ENCODE results near the gene IL6R. TPM values are rescaled to one million over a fixed set of nuclear protein-coding genes. Genes with fewer than 3 reads are reported as not detected.
"Not testable (repeated sequence)": the region's sequence is repeated elsewhere in the genome, so short reads cannot be mapped to it uniquely, and the experiment has no call there.

IL6R gene
- polyA plus RNA-seq, 3 donors = 5.0 to 12.3 (median 7.8) TPM

DNA sequence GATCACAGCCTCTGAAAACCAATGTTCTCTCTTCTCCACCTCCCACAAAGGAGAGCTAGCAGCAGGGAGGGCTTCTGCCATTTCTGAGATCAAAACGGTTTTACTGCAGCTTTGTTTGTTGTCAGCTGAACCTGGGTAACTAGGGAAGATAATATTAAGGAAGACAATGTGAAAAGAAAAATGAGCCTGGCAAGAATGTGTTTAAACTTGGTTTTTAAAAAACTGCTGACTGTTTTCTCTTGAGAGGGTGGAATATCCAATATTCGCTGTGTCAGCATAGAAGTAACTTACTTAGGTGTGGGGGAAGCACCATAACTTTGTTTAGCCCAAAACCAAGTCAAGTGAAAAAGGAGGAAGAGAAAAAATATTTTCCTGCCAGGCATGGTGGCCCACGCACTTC is 61.1 kb downstream of the IL6R start:
- H3K27ac ChIP-seq (ENCODE audit: low read depth, low read length) = no peak overlapping the region
- 50 to 65% (median 51%) methylated on average over 3 of the region's 3 CpGs for WGBS, 3 donors

DNA sequence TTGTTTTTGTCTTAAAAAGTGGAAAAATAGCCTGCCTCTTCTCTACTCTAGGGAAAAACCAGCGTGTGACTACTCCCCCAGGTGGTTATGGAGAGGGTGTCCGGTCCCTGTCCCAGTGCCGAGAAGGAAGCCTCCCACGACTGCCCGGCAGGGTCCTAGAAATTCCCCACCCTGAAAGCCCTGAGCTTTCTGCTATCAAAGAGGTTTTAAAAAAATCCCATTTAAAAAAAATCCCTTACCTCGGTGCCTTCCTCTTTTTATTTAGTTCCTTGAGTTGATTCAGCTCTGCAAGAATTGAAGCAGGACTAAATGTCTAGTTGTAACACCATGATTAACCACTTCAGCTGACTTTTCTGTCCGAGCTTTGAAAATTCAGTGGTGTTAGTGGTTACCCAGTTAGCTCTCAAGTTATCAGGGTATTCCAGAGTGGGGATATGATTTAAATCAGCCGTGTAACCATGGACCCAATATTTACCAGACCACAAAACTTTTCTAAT is 61.8 kb downstream of the IL6R start:
- whole genome bisulfite sequencing, 3 donors = 28 to 52% (median 37%) methylated on average over 8 of the region's 8 CpGs
- H3K27ac ChIP-seq (ENCODE audit: low read depth, low read length) = no peak overlapping the region

DNA sequence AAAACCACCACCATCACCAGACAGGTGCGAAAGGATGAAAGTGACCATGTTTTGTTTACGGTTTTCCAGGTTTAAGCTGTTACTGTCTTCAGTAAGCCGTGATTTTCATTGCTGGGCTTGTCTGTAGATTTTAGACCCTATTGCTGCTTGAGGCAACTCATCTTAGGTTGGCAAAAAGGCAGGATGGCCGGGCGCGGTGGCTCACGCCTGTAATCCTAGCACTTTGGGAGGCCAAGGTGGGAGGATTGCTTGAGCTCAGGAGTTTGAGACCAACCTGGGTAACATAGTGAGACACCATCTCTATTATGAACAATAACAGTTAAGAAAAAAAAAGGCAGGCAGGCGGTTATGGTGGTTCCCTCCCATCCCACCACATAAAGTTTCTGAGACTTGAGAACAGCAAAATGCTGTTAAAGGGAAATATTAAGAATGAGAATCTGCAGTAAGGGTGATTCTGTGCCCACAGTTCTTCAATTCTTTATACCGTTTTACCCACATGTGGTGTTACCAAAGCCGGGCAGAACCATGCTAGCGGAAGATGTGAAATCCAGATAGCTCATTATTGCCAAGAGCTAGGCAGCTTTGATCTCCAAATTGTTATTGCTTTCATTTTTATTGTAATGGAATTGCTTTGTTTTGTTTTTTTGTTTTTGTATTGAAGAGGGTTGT is 62.4 kb downstream of the IL6R start:
- H3K27ac ChIP-seq (ENCODE audit: low read depth, low read length) = no peak overlapping the region
- 91 to 93% (median 92%) methylated on average over 11 of the region's 11 CpGs for WGBS, 3 donors

DNA sequence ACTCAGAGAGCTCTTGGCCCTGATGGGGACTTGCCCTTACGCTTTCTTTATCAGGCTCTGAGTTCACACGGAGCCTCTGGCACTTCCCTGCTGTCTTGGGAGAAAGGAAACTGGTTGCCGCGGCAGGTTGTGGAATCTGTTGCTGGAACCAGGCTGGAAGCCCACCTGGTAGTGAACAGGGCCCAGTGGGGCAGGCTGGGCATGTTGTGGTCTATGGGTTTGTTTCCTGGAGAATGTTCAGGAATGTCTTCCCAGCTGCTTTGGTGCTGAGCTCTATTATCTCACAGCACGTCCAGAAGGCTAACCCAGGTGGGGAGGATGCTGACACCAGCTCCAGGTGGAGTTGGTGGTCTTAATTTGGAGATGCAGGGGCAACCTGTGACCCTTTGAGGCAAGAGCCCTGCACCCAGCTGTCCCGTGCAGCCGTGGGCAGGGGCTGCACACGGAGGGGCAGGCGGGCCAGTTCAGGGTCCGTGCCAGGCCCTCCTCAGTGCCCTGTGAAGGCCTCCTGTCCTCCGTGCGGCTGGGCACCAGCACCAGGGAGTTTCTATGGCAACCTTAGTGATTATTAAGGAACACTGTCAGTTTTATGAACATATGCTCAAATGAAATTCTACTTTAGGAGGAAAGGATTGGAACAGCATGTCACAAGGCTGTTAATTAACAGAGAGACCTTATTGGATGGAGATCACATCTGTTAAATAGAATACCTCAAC is 63.5 kb downstream of the IL6R start:
- WGBS, 3 donors = 65 to 89% (median 83%) methylated on average over 12 of the region's 12 CpGs
- no peak overlapping the region for H3K27ac ChIP-seq (ENCODE audit: low read depth, low read length)

DNA sequence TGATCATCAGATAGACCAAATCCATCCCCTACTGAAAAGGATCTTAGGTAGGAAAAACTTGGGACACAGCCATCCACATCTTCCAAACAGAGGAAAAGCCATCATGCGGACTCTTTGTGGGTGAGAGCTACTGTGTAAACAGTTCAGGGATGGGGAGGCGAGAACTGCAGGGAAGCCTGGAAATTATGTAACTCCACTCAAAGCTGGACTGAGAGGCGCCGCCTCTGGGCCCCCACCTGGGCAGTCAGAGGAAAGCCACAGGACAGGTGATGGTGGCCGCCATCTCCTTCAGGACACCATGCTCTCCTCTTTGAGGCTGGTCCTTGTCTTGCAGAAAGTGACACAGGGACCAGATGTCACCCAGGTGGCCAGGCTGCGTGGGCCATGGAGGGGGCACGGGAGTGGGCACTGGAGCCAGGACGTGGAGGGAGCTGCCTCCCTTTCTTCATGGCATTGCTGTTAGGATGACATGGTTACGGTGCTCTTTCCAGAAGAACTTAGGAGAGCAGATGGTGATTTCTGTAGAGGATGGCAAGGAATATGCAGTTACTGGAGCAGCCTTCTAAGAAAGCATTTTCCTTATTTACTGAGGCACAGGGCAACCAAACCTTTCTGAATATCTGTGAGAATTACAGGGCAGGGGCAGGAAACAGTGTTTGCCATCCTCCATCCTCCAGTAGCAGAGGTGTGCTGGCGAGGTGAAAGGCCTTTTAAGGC is 64.9 kb downstream of the IL6R start:
- WGBS, 3 donors = 88 to 93% (median 92%) methylated on average over 10 of the region's 10 CpGs
- no peak overlapping the region for H3K27ac ChIP-seq (ENCODE audit: low read depth, low read length)

DNA sequence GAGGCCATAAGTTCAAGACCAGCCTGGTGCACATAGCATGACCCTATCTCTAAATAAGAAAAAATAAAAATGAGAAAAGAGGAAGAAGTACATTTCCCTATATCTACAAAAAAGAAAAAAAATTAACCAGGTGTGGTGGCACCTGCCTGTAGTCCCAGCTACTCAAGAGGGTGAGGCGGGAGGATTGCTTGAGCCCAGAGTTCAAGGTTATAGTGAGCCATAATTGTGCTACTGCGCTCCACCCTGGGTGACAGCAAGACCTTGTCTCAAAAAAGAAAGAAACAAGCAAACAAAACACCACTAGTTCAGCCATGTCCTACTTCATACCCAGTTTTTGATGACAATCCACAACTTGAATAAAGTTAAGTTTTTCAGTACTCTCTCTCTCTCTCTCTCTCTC is 66.2 kb downstream of the IL6R start:
- WGBS, 3 donors = 80 to 96% (median 90%) methylated on average over 2 of the region's 2 CpGs
- no peak overlapping the region for H3K27ac ChIP-seq (ENCODE audit: low read depth, low read length)

DNA sequence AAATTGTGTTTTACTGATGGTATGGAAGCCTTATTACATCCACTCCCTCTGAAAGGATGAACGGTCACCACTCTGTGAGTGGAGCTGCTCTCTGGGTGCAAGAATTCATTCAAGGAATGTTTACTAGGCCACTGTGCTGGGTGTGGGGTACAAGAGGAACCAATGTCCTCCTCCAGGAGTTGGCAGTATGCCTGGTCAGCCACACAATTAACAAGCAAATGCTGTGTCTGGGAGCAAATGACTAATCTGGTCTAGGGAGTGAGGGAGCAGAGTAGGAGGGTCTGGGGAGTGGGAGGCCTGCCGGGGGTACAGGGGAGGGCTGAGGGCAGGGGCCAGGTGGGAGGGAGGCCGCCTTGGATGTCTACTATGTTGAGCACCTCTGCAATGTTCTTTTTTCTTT is 69.7 kb downstream of the IL6R start:
- 43 to 57% (median 54%) methylated on average over 3 of the region's 3 CpGs for WGBS, 3 donors
- H3K27ac ChIP-seq (ENCODE audit: low read depth, low read length) = no peak overlapping the region

DNA sequence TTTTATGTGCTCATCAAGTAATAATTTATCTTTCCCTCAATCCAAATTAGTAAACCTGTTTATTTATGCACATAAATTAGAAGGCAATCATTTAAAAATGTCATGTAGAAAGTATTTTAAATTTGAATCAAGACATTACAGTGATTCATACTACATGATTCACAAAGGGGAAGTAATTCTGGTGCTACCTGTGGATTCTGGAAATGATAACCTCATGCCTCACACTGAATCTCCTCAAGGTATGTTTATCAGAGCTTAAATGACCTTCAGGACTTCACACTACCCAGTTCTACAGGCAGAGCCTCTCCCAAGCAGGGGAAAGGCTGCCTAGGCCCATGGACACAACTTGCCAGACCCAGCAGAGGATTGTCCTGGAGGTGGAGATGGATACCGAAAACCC is 71.6 kb downstream of the IL6R start:
- 79 to 97% (median 89%) methylated on average over 1 of the region's 1 CpG for WGBS, 3 donors
- H3K27ac ChIP-seq (ENCODE audit: low read depth, low read length) = no peak overlapping the region

DNA sequence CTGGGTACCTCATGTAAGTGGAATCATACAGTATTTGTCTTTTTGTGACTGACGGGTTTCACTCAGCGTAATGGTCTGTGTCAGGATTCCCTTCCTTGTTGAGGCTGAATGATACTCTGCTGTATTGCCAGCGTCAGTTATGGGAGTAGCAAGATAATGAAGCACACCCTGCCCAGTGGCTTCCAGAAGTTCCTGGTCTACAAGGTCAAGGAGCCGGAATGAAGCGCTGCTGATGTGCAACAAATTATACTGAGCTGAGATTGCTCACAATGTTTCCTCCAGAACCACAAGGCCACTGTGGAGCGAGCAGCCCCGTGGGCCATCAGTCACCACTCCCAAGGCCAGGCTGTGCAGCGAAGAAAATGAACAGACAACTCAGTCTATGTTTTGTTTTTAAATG is 72.9 kb downstream of the IL6R start:
- WGBS, 3 donors = 70 to 90% (median 87%) methylated on average over 8 of the region's 8 CpGs
- H3K27ac ChIP-seq (ENCODE audit: low read depth, low read length) = no peak overlapping the region

DNA sequence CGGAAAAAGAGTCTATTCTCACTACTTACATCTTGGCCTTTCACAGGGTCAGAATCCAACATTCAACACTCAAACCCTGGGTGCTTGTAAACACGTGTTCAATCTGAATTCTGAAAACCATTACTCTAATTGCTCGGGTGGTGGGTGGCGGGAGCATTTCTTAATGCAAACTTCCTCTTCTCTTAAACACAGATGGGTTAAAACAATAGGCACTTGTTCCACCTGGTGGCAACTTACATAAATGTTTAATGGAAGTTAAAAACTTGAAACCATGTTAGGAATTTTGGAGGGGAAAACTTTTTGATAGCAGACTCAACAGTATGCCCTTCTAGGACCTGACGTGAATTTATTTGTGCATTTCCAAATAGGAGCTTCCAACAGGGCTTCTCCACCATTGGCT is 73.5 kb downstream of the IL6R start:
- 46 to 51% (median 48%) methylated on average over 5 of the region's 5 CpGs for WGBS, 3 donors
- no peak overlapping the region for H3K27ac ChIP-seq (ENCODE audit: low read depth, low read length)

DNA sequence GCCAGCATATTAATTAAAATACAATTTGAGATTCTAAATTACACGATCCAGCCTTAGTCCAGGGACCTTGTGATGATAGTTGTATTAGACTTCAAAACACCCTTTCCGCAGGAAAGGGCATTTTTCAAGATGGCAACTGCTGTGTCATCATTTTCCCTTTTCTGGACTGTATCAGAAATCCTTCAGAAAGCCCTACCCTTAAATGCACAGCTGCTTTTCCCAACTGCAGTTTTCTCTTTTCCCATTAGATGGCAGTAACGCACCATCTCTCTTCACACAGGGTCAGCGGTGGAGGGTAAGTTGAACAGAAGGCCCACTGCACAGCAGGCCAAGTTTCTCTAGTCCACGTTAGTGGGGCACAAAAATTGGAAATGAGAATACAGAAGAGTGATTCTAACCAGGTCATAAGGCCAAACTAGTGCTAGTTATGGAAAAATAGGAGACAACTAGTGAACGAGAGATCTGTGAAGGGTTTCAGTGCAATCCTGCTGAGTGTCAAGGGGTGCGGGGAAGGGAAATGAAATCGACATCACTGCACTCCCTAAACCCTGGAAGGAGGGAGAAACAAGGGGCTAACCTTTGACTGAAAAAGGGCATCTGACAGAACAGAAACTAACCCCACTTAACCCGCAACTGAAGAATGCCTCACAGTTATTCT is 74.8 kb downstream of the IL6R start:
- no peak overlapping the region for H3K27ac ChIP-seq (ENCODE audit: low read depth, low read length)
- WGBS, 3 donors = 33 to 38% (median 34%) methylated on average over 9 of the region's 9 CpGs

DNA sequence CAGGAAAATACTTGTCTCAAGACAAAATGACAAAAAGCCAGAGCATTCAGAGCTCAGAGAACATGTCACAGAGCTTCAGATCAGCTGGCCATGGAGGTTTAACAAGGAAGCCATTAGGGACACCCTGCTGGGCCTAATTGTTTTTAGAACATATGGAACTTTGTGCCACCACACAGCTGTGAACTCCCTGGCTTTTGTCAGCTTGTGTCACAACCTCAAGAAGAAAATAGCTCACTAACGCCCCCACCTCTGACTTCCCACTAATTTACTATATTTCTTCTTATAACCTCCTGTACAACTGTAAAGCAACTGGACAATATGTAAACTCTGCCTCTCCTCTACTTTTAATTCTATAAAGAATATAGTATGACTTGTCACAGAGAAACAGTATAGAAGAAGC is 75.9 kb downstream of the IL6R start:
- 38 to 45% (median 41%) methylated on average over 1 of the region's 1 CpG for WGBS, 3 donors
- no peak overlapping the region for H3K27ac ChIP-seq (ENCODE audit: low read depth, low read length)

DNA sequence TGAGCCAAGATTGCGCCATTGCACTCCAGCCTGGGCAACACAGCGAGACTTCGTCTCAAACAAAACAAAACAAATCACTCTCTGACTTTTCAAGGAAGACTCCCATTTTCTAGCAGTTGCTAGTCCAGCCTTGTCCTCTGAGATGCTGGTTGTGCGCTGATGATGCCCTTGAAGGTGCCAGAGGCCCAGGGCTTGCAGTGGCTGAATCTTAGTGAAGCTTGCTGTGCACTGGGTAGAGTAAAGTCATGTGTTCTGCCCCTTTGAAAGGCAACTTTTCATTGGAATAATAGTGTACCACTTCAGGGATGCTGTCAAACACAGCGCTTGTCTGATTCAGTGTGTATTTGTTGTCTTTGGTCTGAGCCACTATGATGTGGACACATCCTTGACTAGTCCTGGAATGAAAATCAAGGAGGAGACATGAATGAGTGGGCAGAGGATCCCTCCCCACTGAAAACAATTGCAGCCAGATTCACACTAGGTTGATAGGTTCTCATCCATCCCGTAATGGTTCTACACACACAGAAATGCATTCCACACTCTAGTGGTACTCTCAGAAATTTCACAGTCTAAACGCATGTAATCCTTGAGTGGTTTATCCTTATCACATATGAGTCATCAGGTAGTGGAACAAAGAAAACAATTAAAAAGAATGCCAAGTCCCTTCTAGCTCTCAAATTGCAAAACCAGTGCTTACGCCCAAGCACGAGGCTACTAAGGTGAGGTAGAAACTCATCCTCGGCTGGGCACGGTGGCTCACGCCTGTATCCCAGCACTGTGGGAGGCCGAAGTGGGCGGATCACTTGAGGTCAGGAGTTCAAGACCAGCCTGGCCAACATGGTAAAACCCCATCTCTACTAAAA is 79.0 kb downstream of the IL6R start:
- 69 to 77% (median 71%) methylated on average over 14 of the region's 14 CpGs for whole genome bisulfite sequencing, 3 donors
- H3K27ac ChIP-seq (ENCODE audit: low read depth, low read length) = no peak overlapping the region

DNA sequence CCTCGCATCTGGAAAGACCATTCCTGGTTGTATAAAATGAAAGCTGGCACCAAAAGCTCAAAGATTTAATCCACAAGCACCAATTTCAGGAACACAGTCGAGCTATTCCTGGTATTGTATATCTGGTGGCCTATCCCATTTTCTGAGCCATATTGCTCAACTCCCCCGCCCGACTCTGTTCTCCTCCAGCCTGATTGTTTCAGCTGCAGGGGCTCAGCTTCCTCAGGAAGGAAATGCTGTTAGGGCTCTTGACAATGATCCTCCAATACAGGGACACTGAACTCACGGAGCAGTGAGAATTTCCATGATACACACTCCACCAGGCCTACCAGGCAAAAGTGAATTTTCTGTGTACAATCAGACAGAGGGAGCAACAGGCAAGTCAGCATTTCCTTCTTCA is 80.0 kb downstream of the IL6R start:
- no peak overlapping the region for H3K27ac ChIP-seq (ENCODE audit: low read depth, low read length)

DNA sequence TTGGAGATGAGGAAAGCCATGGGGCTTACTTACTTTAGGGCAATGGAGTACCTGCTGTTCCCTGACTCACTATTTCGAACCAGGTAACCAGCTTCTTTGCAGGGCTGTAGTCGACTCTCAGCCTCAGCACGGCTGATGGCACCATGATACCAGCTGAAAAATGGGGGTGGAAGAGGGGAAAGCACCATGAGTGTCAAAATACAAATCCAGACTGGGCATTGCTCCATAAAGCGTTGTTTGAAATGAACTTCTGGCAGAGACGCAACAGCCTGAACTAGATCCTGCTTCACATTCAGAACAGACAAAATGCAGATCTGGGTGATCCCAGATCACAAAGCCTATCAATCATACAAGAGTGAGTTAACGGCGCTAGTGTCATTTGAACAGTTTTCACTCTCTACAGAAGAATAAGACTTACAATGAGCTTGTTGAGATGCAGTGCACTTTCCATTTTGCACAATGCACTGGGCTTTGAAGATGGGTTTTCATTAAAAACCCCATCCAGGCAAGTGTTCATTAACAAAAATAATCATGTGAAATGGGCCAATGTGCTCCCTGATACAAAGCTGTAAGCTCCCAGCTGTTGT is 80.9 kb downstream of the IL6R start:
- H3K27ac ChIP-seq (ENCODE audit: low read depth, low read length) = no peak overlapping the region
- 49 to 67% (median 63%) methylated on average over 7 of the region's 7 CpGs for WGBS, 3 donors

More for the DNA sequence above, 80.0 kb downstream of the IL6R start:
- WGBS, 3 donors = 35 to 78% (median 36%) methylated on average over 5 of the region's 5 CpGs

DNA sequence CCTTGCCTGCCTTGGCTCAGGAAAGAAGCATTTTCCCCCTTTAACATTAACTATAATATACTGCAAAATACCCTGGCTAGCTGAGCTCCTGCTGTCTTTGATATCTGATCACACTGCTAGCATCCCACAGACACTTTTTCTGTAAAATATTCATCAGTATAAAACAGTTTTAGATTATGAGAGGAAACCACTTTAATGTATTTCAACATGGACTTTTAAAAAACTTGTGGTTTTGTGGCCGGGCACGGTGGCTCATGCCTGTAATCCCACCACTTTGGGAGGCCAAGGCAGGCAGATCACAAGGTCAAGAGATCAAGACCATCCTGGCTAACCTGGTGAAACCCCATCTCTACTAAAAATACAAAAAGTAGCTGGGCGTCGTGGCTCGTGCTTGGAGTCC is 81.6 kb downstream of the IL6R start:
- H3K27ac ChIP-seq (ENCODE audit: low read depth, low read length) = not testable (repeated sequence)
- 42 to 78% (median 46%) methylated on average over 5 of the region's 5 CpGs for WGBS, 3 donors

DNA sequence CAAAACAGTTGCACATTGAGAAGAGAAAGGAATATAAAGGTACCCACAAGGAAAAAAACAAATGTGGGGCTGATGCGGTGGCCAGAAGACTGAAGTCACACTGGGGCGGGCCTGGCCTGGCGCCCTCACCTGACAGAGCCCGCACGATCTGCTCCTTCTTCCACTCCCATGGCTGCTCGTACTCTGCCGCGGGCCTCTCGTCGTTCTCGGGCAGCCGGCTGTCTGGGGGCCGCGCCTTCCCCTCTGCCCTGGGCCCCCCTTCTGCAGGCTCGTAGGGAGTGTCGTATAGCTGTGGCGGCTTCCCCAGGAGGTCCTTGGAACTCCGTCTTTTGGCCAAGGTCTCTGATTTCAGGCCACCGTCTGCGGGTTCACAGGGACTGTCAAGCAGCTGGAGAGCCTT is 83.8 kb downstream of the IL6R start:
- WGBS, 3 donors = 55 to 75% (median 69%) methylated on average over 20 of the region's 20 CpGs
- H3K27ac ChIP-seq (ENCODE audit: low read depth, low read length) = no peak overlapping the region

Measured in adipose tissue (tissue), 3 donors.